Hepatocyte (in vitro differentiated cells): ENCODE measurements around the gene TM9SF4.

ENCODE experiments used
- EZH2 ChIP-seq: fragments of 200-600 bp; sonication (generic); IDR thresholded peaks from 2 replicates; pipeline ENCODE4 v1.6.1; 2016; ENCODE audit warnings: antibody characterized with exemption, mild to moderate bottlenecking, borderline replicate concordance
- EZH2phosphoT487 ChIP-seq: fragments of 200-600 bp; sonication (generic); IDR thresholded peaks from one replicate; pipeline ENCODE4 v1.6.1; 2018; ENCODE audit warnings: antibody characterized with exemption, mild to moderate bottlenecking, low read depth, moderate library complexity; ENCODE audit not compliant: unreplicated experiment, severe bottlenecking
- TF ChIP-seq, protein P1 (sequence below): fragments of 200-600 bp; sonication (generic); IDR thresholded peaks from 2 replicates; pipeline ENCODE4 v1.5.1; 2016; ENCODE audit warnings: antibody characterized with exemption, mild to moderate bottlenecking; ENCODE audit not compliant: poor library complexity

DNA sequence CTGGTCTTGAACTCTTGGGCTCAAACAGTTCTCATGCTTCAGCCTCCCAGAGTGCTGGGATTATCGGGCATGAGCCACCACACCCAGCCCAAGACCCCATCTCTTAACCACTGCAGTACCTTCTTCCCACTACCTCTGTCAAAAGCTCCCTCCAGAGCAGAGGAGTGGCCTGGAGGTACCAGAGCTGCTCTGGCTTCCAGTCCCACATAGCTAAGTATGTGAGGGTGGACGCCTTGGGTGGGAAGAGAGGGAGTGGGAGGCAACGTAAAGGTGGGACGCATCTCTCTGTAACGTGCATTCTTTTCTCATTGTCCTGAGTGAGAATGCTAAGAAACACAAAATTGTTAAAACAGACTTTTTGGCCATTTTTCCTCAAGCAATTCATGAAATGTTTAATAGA lies 24.5 kb downstream of the TM9SF4 start:
- TF ChIP-seq EZH2 (no peak), EZH2phosphoT487 (no peak)
- TF ChIP-seq, protein P1, sequence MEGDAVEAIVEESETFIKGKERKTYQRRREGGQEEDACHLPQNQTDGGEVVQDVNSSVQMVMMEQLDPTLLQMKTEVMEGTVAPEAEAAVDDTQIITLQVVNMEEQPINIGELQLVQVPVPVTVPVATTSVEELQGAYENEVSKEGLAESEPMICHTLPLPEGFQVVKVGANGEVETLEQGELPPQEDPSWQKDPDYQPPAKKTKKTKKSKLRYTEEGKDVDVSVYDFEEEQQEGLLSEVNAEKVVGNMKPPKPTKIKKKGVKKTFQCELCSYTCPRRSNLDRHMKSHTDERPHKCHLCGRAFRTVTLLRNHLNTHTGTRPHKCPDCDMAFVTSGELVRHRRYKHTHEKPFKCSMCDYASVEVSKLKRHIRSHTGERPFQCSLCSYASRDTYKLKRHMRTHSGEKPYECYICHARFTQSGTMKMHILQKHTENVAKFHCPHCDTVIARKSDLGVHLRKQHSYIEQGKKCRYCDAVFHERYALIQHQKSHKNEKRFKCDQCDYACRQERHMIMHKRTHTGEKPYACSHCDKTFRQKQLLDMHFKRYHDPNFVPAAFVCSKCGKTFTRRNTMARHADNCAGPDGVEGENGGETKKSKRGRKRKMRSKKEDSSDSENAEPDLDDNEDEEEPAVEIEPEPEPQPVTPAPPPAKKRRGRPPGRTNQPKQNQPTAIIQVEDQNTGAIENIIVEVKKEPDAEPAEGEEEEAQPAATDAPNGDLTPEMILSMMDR, result no peak
